H4 (cell line): ENCODE data around the gene CBLN3. TPM values are rescaled to one million over a fixed set of nuclear protein-coding genes. Genes with fewer than 3 reads are reported as not detected.

Experiments
- DNase-seq: peaks from one replicate; pipeline ENCODE4 v3.0.0-alpha.2; 2015; ENCODE audit warnings: low spot score
- total RNA-seq: library from RNA; depleted of rRNA; stranded (reverse); fragments of >200 nt; shearing (Covaris generic); gene quantifications from 2 replicates; pipeline ENCODE4 v1.2.3, GENCODE V29; 2014

CBLN3 gene
- total RNA-seq, 1 experiment from 2014 or later: 0.08 TPM

DNA sequence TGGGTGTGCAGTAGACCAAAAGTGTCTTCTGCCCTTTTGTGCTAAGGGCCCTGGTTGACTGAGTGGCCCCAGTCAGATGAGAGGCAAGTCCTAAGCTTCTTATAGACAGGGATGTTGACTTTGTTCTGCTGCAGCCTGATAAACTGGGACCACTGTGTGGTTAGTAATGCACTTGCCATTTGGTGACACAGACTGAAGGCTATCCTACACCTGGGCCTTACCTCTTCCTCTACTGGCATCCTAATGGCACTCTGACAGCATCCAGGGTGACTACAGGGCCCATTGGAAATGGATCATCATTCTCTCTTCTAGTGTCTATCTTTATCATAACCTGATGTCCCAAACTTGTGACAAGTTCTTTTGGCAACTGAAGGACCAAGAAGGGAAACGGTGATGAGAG lies 9.8 kb upstream of the CBLN3 start:
- DNase-seq: no peak

- DNase-seq: no peak
These were observed 9.0 kb upstream of the CBLN3 start for GRCh38 chr14:24438223-24439097.

DNA sequence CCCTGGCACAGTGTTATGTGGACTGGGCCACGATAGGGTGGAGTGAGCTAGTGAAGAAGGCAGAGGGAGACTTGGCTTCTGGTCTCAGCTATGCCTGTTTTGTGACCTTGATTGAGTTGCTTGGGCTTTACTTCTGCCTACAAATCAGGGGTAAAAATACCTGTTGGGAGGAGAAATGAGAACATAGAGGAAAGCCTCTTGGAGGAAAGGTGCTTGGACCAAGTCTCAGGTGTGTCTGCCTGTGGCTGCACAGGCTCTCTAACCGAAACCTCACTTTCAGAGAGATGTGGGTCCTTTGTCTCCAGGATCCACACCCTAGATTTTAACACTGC lies 8.2 kb upstream of the CBLN3 start:
- no peak for DNase-seq

DNA sequence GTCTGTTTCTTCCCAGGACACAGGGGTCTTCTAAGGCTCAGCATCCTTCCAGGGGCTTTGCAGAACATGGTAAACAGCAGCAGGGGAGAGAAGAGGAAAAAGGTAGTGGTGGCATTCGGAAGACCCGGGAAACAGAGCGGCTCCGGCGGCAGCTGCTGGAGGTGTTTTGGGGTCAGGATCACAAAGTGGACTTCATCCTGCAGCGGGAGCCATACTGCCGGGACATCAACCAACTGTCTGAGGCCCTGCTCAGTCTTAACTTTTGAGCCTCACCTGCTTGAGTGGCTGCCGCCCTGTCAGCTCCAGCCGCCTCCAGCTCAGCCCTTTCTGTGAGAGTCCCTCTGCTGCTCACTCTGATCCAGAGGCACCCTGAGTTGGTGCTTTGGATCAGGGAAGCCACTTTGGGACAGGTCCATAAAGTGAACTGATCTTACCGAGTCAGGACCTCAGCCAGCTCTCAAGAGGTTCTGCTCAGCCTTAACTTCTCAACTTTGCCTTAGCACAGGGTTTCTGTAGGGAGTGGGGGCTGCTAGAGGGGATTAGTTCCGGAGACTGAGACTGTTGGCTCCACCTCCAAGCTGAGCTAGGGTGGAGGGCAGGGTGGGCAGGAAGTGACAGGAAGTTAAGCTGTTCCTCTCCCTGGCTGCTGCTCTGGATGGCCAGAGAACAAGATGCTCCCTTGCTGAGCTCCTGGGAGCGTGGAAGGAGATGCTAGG lies 7.7 kb upstream of the CBLN3 start:
- DNase-seq: no peak

DNA sequence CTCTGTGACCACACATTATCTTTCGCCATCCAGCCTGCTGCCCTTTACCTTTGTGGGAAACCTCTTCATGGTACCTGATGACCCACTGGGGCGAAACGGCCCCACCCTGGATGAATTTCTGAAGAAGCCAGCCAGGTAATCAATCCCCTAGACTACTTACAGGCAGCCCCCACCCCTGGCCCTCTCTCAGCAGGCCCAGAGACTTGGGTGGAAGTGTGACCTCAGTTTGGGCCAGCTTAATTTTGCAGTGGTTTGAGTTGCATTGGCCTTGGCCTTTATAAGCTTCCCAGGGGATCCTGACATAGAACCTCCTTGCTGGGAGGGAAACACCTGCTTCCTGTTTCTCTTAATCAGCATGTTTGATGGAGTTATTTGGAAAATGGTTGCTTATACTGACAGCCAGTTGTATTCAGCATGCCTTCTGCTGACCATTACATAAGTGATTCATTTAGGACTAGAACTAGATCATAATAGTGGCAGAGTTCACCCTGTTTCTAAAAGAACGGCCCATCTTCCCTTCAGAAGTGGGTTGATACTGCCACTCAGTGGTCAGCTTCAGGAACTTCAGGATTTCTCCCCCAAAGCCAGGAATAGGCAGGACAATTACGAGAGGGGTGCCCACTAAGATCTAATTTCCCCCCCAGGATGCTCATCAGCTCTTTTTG lies 7.0 kb upstream of the CBLN3 start:
- peak; percentile 57 for DNase-seq

DNA sequence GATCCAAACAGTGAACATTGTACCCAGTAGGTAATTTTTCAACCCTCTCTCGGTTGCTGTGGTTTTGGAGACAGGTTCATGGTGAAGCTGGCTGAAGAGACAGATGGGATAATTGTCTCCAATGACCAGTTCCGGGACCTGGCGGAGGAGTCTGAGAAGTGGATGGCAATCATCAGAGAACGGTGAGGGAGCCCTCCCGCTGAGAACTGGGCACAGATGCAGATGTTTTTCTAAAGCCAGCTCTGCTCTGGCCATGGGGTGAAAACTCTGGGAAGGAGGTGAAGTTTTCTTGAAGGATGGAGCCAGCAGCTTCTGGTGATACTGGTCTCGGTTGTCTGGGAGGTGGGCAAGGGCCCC lies 6.5 kb upstream of the CBLN3 start:
- DNase-seq: no peak

- DNase-seq: no peak
These were observed 5.8 kb upstream of the CBLN3 start for GRCh38 chr14:24435192-24435810.

DNA sequence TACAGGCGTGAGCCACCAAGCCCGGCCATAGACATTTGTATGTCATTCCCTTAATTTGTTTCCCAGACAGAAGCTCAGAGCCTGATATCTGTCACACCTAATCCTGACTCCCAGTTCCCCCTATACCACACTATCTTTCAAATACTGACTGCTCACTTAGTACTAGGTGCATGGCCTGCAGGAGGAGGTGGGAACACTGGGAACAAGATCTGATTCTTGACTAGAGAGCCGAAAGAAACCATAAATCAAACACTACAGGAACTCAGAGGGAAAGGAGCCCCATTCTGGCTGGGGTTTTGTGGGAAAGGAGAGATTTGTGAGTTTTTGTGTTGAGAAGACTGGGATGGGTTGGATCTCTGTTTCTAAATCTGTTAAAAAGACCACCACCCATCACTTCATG lies 5.2 kb upstream of the CBLN3 start:
- no peak for DNase-seq

- no peak for DNase-seq
These were observed 4.6 kb upstream of the CBLN3 start for GRCh38 chr14:24434036-24434435.

DNA sequence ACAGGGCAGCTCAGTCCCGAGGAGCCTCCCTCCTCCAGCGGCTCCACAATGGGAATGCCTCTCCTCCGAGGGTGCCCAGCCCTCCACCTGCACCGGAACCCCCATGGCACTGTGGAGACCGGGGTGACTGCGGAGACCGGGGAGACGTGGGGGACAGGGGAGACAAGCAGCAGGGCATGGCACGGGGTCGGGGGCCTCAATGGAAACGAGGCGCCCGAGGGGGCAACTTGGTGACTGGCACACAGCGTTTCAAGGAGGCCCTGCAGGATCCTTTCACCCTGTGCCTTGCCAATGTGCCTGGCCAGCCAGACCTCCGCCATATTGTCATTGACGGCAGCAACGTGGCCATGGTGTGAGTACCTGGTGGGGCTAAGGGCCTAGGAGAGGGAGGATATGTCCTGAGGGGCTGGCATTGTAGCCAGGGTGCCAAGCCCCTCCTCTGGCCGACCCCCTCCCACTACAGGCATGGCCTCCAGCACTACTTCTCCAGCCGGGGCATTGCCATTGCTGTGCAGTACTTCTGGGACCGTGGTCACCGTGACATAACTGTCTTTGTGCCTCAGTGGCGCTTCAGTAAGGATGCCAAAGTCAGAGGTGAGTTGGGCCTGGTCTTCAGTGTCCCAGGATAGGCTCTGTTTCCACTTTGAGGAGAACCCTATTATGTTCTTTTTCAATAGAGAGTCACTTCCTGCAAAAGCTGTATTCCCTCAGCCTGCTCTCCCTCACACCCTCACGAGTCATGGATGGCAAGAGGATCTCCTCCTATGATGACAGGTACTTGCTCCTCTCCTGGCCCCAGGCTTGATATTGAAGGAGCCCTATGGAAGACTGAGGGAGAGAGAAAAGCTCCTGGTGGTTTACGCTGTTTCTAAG lies 3.0 kb upstream of the CBLN3 start:
- no peak for DNase-seq

GRCh38 chr14:24431569-24432258 lies 2.2 kb upstream of the CBLN3 start:
- peak; percentile 91 for DNase-seq

- no peak for DNase-seq
These were observed 1.5 kb upstream of the CBLN3 start for GRCh38 chr14:24430682-24431568.

GRCh38 chr14:24430143-24430681 lies 744 bp upstream of the CBLN3 start:
- no peak for DNase-seq

- DNase-seq: no peak
These were observed 657 bp downstream of the CBLN3 start for GRCh38 chr14:24428628-24429394.

DNA sequence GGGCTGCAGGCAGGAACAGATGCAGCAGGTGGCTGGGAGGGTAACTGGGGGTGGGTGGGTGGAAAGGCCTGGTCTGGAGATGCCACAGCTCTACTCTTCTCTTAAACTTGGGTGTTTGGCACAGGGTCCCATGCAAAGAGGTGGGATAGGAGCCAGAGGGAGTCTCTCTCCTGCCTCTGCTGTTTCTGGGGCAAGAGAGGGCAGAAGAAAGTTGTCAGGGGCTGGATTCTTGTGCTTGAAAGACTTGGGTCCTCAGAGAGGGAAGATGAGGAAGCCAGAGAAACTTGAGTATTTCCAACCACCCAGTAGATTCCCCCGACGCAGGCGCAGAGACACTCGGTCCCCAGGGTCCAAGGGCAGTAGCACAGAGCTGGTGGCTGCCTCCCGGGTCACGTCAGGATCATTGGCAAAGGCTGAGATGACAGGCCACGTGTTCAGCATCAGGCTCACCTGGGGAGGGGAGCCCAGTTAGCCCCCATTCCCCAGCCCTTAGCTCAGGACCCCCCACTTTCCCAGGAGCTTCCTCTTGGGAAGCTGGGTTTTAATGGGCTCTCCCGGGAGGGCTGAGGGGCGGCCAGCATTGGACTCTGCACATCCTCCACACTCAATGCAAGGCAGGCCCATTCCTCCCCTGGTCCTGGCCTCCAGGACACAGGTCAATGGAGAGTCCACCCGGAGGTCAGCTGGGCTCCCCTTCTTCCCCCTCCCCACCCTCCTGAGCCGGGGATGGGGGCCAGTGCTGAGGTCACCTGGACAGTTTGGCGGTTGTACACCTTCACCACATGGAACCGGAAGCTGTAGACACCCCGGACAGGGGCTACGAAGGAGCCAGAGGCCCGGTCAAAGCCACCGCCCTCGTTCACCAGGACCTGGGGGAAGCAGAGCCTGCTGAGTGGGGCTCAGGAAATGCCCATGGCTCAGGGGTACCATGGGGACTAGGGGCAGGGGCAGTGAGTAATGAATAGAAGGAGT lies 1.6 kb downstream of the CBLN3 start:
- no peak for DNase-seq

- DNase-seq: no peak
These were observed 2.4 kb downstream of the CBLN3 start for GRCh38 chr14:24426912-24427536.
